ENCODE data around the gene SP140L.

DNA sequence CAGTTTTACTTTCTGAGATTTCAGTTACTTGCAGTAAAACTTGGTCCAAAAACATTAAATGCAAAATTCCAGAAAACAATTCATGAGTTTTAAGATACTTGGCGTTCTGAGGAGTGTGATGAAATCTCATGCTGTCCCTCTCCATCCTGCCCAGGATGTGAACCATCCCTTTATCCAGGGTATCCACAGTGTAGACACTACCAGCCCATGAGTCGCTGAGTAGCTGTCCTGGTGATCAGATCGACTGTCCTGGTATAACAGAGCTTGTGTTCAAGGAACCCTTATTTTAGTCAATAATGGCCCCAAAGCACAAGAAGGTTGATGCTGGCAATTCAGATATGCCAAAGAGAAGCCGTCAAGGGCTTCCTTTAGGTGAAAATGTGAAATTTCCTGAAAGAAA lies 92.2 kb downstream of the SP140L start:
- TF ChIP-seq CTCF (IDR thresholded peaks at IDR 0.05; ENCODE audit: low read length) (no peak), EZH2 (IDR thresholded peaks at IDR 0.05; ENCODE audit: borderline replicate concordance, low read length) (no peak)
